Adrenal gland (tissue), 12 donors: ENCODE measurements around the gene NOC2L. TPM values are rescaled to one million over a fixed set of nuclear protein-coding genes. Genes with fewer than 3 reads are reported as not detected.

Source experiments
- DNase-seq, 7 donors: peaks; one replicate each; pipeline ENCODE4 v3.0.0-alpha.2; 2019 to 2020
- H3K27ac ChIP-seq, 5 donors: fragments of 200-600 bp; sonication (generic) in 4 of 5; 1 replicate in 3 of 5; 2 replicates in 2 of 5; pipeline versions ENCODE4 v1.5.1 to v1.8.0; 2016 to 2020; ENCODE audit warnings: mild to moderate bottlenecking in 1 of 5
- H3K27me3 ChIP-seq: fragments of 200-600 bp; 2 replicates; pipeline ENCODE4 v1.8.0; 2021
- H3K36me3 ChIP-seq, 2 donors: fragments of 200-600 bp; replicated peaks in 1 of 2; 1 replicate in 1 of 2; 2 replicates in 1 of 2; pipeline versions ENCODE4 v1.5.1 to v1.8.0; 2018 to 2022
- H3K4me1 ChIP-seq, 2 donors: fragments of 200-600 bp; replicated peaks in 1 of 2; 1 replicate in 1 of 2; 2 replicates in 1 of 2; pipeline versions ENCODE4 v1.5.1 to v1.8.0; 2018 to 2021
- H3K4me3 ChIP-seq, 4 donors: fragments of 200-600 bp; sonication (generic) in 3 of 4; one replicate each; pipeline ENCODE4 v1.5.1; 2016 to 2018
- H3K9me3 ChIP-seq, 3 donors: fragments of 200-600 bp; sonication (generic) in 1 of 3; replicated peaks in 1 of 3; 1 replicate in 2 of 3; 2 replicates in 1 of 3; pipeline versions ENCODE4 v1.5.1 to v1.8.0; 2016 to 2021
- POLR2A ChIP-seq, 2 donors: fragments of 450-650 bp; IDR thresholded peaks; one replicate each; pipeline ENCODE4 v1.6.1; 2017; ENCODE audit warnings: antibody characterized with exemption in 2 of 2, mild to moderate bottlenecking in 2 of 2, moderate library complexity in 1 of 2
- WGBS, 4 donors: extraction: QIAGEN DNeasy Blood & Tissue Kit in 2 of 4; methylation state at CpG; one replicate each; pipeline versions ENCODE4 v1.1.5 to v1.1.7; 2013 to 2017; 5-methylcytosine and 5-hydroxymethylcytosine counted together
- intact Hi-C, 2 donors: fragments of 100-400 bp; cut with DNase I; formaldehyde crosslinking; loops; one replicate each; pipeline versions ENCODE4 v1.14.1 to v1.15.0; 2022 to 2023
- polyA plus RNA-seq, 3 donors: library from polyadenylated mRNA; stranded (reverse); fragments of 200-250 nt in 2 of 3; fragments of 350-450 nt in 1 of 3; fragmentation: Illumina TruSeq in 1 of 3; extraction: RNeasy Lipid Tissue Mini Kit (QIAGEN cat#74804) in 1 of 3; gene quantifications; one replicate each; pipeline ENCODE4 v1.2.3, GENCODE V29; 2013 to 2014
- total RNA-seq, 9 donors: library from RNA; depleted of rRNA in 4 of 9; stranded (reverse); fragments of >200 nt in 4 of 9; fragments of 120-200 nt in 1 of 9; fragmentation: NEBNext Ultra II Directional in 1 of 9; extraction: Animal tissue kit (Norgen Biotek cat#: 25700) in 1 of 9; gene quantifications; one replicate each; pipeline versions ENCODE4 v1.1.0 to v1.2.4, GENCODE V29; 2013 to 2023
- TF ChIP-seq, protein P1 (sequence below), 6 experiments: fragments of 450-650 bp in 4 of 6; fragments of 200-600 bp in 2 of 6; sonication (generic) in 1 of 6; IDR thresholded peaks; 1 replicate in 5 of 6; 2 replicates in 1 of 6; pipeline versions ENCODE4 v1.5.1 to v1.8.0; 2016 to 2021; ENCODE audit warnings: antibody characterized with exemption in 6 of 6, mild to moderate bottlenecking in 2 of 6, moderate library complexity in 1 of 6
- donor health status: healthy with polysubstance abuse.
- donor health status: Bipolar disorder and iron deficiency.
- donor health status: DM: yes; HTN: yes; CAD: no.
- donor health status: DM: no; HTN: no; CAD: no.
- donor health status: DM: no; HTN: no; CAD: no.
- donor health status: DM: yes; HTN: yes; CAD: no.

Gene NOC2L
- total and polyA plus RNA-seq, 12 donors, result 22.4 to 97.7 (median 43.6) TPM

GRCh38 chr1:962381-963300 lies 3.6 kb upstream of the NOC2L start:
- Histone ChIP-seq H3K4me3 (no peak overlapping the region), H3K27ac (no peak overlapping the region), H3K9me3 (no peaks in the 10 kb centered on the region), H3K27me3 (no peaks in the 10 kb centered on the region), H3K4me1 (peaks cover 30 to 31% of the 10 kb centered on the region in 2 donors), H3K36me3 (no peaks in the 10 kb centered on the region)
- no peak for DNase-seq
- WGBS, 4 donors, result 95 to 97% (median 96%) methylated on average over 23 to 57 of the region's 57 CpGs
- no peak for TF ChIP-seq POLR2A (IDR thresholded peaks at IDR 0.05)
- TF ChIP-seq, protein P1, sequence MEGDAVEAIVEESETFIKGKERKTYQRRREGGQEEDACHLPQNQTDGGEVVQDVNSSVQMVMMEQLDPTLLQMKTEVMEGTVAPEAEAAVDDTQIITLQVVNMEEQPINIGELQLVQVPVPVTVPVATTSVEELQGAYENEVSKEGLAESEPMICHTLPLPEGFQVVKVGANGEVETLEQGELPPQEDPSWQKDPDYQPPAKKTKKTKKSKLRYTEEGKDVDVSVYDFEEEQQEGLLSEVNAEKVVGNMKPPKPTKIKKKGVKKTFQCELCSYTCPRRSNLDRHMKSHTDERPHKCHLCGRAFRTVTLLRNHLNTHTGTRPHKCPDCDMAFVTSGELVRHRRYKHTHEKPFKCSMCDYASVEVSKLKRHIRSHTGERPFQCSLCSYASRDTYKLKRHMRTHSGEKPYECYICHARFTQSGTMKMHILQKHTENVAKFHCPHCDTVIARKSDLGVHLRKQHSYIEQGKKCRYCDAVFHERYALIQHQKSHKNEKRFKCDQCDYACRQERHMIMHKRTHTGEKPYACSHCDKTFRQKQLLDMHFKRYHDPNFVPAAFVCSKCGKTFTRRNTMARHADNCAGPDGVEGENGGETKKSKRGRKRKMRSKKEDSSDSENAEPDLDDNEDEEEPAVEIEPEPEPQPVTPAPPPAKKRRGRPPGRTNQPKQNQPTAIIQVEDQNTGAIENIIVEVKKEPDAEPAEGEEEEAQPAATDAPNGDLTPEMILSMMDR (IDR thresholded peaks at IDR 0.05), result no peak
- intact Hi-C loops, result no loop called here

DNA sequence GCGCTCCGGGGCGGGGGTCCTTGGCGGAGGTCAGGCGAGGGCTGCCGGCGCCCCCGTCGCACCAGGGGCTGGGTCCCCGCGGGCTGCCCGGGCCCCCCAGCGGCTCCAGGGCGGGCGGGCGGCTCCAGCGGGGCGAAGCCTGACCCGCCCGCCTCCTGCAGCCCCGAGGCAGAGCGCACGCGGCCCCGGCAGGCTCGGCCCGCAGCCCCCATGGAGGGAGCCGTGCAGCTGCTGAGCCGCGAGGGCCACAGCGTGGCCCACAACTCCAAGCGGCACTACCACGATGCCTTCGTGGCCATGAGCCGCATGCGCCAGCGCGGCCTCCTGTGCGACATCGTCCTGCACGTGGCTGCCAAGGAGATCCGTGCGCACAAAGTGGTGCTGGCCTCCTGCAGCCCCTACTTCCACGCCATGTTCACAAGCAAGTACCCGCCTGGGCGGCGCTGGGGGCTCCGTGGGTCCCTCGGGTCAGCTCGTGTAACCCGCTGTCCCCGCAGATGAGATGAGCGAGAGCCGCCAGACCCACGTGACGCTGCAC lies 2.1 kb upstream of the NOC2L start:
- H3K27ac ChIP-seq, result peak overlapping the region in 1 of 5 donors; percentile 45

DNA sequence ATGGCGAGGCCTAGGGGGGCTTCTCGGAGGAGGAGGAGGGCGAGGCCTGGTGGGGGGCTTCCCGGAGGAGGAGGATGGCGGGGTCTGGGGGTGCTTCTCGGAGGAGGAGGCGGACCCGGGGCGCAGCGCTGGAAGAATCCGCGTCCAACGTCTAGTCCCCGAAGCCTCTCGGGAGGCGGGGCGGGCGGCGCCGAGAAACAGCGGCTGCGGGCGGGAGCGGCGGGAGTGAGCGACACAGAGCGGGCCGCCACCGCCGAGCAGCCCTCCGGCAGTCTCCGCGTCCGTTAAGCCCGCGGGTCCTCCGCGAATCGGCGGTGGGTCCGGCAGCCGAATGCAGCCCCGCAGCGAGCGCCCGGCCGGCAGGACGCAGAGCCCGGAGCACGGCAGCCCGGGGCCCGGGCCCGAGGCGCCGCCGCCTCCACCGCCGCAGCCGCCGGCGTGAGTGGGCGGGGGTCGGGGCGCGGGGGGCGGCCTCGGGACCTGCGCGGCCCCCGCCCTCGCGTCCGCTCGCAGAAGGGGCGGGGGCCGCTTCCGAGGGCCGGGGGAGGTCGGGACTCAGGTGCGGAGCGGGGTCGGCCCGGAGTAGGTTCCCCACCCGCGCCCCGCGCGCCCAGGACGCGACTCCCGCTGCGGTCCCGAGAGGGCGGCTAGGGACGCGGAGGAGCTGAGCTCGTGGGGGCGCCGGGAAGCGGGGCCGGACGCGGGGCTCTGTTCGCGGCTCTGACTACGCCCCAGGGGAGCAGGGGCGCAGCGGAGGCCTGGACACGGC lies 1.5 kb upstream of the NOC2L start, which contains the start of gene KLHL17:
TSS of gene KLHL17 (plus strand) at position 222 of the 769 bp plus-strand sequence. CDS start at position 332, 110 bp downstream.
- Histone ChIP-seq H3K27me3 (no peaks in the 10 kb centered on the region), H3K27ac (peak within 1 kb of the TSS in 1 of 5 donors; percentile 45), H3K4me1 (peaks cover 17 to 20% of the 10 kb centered on the region in 2 donors), H3K4me3 (peak within 1 kb of the TSS in 2 of 4 donors; percentile 34 to 99), H3K9me3 (no peaks in the 10 kb centered on the region), H3K36me3 (peaks cover 0 to 14% of the 10 kb centered on the region in 2 donors)
- WGBS, 4 donors, result 1% methylated on average over 42 to 109 of the region's 109 CpGs; no CpG with 5 or more reads in 1 of the 4 donors
- no peak for TF ChIP-seq POLR2A (IDR thresholded peaks at IDR 0.05)
- TF ChIP-seq, protein P1 (IDR thresholded peaks at IDR 0.05), result no peak
- intact Hi-C loops, result no loop called here
- peak in 6 of 7 donors; percentile 58 to 77 (median 67) for DNase-seq

More for the DNA sequence above, 2.1 kb upstream of the NOC2L start:
- H3K36me3 ChIP-seq, result peaks cover 0 to 8% of the 10 kb centered on the region in 2 donors
- H3K4me1 ChIP-seq, result peaks cover 22 to 25% of the 10 kb centered on the region in 2 donors
- intact Hi-C loops, result no loop called here
- 36 to 98% (median 59%) methylated on average over 5 to 56 of the region's 56 CpGs for WGBS, 4 donors
- no peaks in the 10 kb centered on the region for H3K9me3 ChIP-seq
- no peak for TF ChIP-seq POLR2A (IDR thresholded peaks at IDR 0.05)
- TF ChIP-seq, protein P1 (IDR thresholded peaks at IDR 0.05), result no peak
- H3K4me3 ChIP-seq, result peak overlapping the region in 2 of 4 donors; percentile 34 to 99
- H3K27me3 ChIP-seq, result no peaks in the 10 kb centered on the region
- DNase-seq, result no peak
